Renal cortex interstitium (tissue), 11 donors: ENCODE measurements around the gene SEC22C. TPM values are rescaled to one million over a fixed set of nuclear protein-coding genes. Genes with fewer than 3 reads are reported as not detected.
"Not testable (repeated sequence)": the region's sequence is repeated elsewhere in the genome, so short reads cannot be mapped to it uniquely, and the experiment has no call there.

Experiments
- DNase-seq, 11 donors: peaks; one replicate each; pipeline ENCODE4 v3.0.0-alpha.2; 2013; ENCODE audit warnings: low read depth in 9 of 11, low spot score in 4 of 11; ENCODE audit errors: extremely low read depth in 1 of 11
- polyA plus RNA-seq, 3 donors: library from polyadenylated mRNA; unstranded; fragments of 120-200 nt; gene quantifications; one replicate each; pipeline ENCODE4 v1.2.1, GENCODE V29; 2013; ENCODE audit not compliant: insufficient read length in 3 of 3

Gene SEC22C
- polyA plus RNA-seq, 3 donors: 41.8 to 47.5 (median 45.2) TPM

DNA sequence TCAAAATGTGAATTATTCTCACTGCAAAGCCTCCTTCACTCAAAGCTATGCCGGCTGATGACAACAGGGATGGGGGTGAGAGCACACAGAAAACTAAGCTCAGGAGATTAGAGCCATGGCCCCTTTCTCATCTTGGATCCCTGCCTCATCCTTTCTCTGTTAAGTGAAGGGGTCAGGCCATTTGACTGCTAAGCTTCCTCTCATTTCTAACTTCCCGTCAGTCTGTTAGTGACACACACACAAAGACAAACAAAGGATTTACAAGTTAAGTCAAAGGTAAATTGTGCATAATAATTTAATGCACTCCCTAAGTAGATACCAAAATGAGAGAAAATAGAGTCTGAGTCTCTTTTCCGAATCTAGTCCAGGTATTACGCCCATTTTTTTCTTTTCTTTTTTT lies 10.0 kb upstream of the SEC22C start:
- no peak for DNase-seq

DNA sequence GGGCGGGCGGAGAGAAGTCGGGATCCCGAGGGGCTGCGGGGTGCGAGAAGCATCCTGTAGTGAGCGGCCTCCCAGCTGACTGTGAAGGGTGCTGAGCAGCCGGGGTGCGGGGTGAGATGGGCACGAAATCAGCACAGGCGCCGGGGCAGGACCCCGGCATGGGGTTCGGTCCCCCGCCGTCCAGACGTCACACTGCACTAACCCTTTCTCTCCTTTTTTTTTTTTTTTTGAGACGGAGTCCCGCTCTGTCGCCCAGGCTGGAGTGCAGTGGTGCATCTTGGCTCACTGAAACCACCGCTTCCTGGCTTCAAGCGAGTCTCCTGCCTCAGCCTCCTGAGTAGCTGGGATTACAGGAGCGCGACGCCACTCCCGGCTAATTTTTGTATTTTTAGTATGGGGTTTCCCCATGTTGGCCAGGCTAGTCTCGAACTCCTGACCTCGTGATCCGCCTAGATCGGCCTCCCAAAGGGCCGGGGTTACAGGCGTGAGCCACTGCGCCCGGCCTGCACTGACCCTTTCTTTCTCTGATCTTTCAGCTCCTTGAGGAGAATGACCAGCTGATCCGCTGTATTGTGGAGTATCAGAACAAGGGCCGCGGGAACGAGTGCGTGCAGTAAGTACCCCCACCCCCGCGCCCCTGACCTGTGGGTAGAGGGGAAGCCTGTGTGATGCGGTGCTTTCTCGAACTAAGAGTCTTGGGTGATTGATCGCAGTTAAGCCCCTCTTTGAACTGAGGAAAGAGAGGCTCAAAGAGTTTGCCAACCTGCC lies 9.4 kb upstream of the SEC22C start:
- DNase-seq: no peak

DNA sequence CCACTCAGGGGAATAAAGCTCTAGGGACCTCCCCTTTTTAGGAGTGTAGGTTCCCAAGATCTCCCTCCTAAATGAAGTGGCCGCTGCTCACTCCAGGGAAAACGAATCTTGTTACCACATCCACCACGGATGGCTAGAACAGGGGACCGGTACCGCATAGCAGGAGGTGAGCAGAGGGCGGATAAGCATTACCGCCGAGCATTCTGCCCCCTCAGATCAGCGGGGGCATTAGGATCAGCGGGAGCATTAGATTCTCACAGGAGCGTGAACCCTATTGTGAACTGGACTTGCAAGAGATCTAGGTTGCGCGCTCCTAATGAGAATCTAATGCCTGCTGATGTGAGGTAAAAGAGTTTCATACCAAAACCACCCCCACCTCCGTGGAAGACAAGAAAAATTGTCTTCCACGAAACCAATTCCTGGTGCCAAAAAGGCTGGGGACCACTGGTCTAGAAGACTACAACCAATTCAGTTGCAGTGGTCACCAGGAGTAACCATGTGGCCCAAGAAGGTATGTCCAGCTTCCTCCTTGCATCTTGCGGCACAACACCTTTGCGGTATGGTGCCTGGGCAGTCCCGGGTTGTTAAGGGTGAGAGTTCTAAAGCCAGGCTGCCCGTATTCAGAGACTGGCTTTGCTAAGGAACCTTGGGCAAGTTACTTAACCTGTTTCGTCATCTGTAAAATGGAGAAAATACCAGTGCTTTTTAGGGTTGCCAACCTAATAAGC lies 7.8 kb upstream of the SEC22C start:
- no peak for DNase-seq

DNA sequence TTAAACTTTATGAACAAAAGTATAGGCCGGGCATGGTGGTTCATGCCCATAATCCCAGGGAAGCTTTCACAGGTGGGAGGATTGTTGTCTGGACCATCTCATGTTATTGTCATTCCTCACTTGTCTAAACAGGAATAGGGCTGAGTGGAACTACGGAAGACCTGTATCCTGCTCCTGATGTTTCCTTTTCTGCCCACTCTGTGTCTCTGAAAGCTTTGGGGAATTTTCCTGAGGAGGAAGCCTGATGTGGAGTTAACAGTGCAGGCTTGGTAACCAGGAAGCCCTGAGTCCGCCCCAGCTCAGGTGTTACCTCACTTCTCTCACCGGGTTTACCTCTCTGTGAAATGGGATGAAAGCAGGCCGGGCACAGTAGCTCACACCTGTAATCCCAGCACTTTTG lies 6.9 kb upstream of the SEC22C start:
- DNase-seq: no peak

DNA sequence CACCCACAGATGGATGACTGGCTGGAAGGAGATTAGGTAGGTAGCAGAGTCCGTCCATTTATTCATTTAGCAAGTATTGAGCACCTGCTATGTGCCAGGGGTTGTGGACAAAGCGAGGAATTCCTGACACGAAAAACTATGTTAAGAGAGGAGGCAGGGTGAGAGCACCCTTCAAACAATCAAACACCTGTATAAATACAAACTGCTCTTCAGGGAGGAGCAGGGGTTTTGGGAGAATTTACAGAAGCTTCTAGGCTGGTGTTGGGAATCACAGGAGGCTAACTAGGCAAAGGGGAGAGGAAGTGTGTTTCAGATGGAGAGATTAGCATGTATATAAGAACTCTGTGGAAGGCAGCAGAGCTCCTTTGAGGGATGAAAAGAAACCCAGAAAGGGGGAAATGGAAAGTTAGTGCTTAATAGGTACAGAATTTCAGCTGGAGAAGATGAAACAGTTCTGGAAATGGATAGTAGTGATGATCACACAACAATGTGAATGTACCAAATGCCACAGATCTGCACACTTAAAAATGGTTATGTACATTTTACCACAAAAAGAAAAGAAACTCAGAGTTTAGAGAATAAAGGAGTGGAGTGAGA lies 805 bp upstream of the SEC22C start:
- no peak for DNase-seq

DNA sequence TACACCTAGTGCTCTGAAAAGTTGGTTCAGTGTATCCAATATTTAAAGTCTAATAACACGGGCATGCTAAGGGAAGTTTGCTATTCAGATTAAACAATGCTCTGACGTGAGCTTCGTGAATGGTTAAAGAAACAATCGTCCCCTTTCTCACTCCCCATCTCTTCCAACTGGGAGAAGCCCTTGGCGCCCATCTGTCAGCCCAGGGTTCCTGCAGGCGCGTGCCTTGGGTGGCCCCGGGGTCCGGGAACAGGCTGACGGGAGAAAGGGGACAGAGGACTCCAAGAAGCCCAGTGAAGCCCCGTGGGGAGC lies 413 bp downstream of the SEC22C start:
- DNase-seq: no peak

DNA sequence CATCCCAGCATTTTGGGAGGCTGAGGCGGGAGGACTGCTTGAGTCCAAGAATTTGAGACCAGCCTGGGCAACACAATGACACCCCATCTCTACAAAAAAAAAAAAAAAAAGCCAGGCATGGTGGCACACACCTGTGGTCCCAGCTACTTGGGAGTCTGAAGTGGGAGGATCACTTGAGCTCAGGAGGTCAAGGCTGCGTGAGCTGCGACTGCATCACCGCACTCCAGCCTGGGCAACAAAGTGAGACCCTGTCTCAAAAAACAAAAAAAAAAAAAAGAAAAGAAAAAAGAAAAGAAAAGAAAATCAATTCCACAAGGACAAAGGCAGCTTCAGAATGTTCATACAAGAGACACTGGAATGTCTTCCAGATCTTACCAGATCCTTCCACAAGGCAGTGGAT lies 2.4 kb downstream of the SEC22C start:
- not testable (repeated sequence) for DNase-seq

DNA sequence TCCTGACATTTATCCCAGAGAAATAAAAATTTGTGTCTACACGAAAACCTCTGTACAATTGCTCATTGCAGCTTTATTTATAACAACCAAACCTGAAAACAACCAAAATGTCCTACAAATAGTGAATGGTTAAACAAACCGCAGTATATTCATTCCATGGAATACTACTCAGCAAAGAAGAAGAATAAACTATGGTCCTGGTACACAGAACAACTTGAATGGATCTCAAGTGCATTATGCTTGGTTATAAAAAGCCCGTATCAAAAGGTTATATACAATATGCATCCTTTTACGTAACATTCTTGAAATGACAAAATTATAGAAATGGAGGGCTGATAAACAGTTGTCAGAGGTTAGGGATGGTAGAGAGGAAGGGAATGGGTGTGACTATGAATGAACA lies 3.7 kb downstream of the SEC22C start:
- no peak for DNase-seq

DNA sequence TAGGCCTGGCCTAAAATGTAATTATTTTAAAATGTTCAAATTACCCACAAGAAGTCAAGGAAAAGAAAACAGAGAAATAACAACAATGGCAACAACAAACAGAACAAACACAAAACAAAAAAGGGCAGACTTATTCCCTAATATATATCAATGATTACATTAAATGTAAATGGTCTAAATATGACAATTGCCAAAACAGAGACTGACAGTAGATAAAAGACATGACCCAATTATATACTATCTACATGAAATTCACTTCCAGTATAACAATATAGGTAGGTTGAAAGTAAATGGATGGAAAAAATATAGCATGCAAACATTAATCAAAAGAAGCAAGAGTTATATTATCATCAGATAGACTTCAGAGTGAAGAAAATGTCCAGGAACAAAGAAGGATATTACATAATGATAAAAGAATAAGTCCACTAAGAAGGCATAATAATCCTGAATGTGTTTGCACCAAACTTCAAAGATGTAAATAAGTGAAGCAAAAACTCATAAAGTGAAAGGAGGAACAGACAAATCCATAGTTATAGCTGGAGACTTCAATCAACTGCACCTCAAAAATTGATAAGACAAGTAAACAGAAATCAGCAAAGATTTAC lies 6.5 kb downstream of the SEC22C start:
- DNase-seq: no peak

DNA sequence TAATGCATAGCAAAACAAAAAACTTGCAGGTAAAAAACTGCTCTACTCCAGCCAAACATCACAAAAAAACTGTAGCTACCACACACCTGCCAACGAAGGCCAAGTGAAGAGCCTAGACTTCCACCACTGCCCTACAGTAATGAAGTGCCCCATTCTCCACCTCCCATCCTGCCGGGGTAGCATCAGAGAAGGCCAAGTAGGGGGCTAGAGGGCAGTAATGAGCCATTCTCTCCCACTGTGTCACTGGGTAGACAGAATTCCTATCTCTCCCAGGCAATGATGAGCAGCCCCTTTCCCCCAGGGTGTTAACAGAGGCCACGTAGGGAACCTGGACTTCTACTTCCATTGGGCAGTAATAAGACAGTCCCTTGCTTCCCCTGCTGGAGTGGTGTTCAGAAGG lies 9.5 kb downstream of the SEC22C start:
- no peak for DNase-seq

DNA sequence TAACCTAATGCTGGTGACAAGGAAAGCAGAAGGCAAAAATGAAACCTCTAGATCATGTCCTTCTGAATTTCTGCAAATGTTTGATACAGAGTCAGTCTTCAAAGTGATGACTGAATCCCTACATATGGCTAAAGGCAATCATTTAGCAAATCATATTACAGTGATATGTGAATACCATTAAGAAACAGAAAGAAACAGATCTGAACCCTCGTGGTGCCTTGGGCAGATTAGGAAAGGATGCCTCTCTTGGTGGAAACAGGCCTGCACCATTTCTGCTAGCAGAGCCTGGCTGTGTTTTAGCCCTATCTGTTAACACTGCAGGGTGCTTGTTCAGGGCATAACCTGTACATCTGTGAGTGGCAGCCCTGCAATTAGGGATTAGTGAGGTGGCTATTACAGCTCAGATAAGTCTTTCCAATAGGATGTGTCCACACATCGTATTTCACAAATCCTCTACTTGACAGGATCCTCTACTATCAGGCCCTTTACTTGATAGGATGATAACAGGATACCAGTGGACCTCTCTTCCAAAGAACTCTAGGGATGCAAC lies 12.1 kb downstream of the SEC22C start:
- no peak for DNase-seq

DNA sequence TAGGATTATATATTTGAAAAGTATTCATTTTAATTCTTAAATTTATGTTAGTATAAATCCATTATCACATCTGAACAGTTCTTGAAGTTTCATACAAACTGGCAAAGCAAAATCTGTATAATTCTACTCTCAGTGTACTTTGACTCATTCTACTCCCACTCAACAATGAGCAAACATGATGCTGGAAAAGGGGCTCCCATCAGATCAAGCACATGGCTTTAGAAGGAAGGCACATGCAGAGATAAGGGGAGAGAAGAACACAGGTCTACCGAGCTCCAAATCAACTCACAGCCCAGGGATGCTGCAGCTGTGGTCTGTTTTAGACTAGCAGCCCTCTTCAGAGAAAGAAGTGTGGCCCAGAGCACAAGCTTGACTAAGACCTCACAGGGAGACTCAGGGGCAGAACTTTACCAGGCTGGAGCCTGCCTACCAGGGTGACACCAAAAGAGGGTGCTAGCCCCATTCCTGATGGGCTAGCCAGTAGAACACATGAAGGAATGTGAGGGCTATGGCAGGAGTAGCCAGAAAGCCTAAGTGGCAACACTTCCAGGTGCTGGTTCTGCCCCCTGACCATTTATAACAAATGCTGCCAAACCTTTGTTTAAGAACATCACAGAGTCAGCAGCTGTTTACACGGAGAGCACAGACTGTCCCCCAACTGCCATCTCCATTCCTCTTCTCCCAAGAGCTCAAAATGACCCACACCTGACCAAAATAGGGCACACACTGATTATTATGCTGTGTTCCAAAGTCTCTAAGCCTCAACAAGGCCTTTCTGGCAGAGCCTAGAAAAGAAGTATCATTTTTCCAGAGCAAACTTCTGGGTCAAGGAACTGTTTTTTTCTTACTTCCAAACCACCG lies 19.5 kb downstream of the SEC22C start:
- DNase-seq: no peak

DNA sequence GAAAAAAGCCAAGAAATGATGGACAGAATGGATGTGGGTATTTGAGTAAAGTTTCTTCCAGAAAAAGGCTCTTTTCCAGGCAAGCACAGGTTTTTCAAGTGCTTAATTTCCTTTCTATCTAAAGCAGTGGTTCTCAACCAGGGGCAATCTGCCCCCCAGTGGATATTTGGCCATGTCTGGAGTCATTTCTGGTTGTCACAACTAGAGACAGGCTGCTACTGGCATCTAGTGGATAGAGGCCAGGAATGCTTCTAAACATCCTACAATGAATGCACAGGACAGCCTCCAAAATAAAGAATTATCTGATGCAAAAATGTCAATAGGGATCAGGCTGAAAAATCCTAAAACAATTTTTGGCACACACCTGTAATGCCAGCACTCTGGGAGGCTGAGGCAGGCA lies 23.9 kb downstream of the SEC22C start:
- DNase-seq: no peak

DNA sequence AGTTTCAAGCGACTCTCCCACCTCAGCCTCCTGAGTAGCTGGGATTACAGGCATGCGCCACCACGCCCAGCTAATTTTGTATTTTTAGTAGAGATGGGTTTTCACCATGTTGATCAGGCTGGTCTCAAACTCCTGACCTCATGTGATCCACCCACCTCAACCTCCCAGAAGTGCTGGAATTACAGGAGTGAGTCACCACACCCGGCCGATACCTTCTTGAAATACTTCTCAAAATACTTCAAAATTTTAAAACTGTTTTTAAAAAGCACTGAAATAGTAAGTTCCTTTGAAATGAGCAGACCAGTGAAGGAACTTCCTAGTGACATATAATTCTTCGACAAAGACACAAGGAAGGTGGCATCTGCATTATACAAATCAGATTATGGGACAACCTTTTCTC lies 24.9 kb downstream of the SEC22C start:
- not testable (repeated sequence) for DNase-seq

DNA sequence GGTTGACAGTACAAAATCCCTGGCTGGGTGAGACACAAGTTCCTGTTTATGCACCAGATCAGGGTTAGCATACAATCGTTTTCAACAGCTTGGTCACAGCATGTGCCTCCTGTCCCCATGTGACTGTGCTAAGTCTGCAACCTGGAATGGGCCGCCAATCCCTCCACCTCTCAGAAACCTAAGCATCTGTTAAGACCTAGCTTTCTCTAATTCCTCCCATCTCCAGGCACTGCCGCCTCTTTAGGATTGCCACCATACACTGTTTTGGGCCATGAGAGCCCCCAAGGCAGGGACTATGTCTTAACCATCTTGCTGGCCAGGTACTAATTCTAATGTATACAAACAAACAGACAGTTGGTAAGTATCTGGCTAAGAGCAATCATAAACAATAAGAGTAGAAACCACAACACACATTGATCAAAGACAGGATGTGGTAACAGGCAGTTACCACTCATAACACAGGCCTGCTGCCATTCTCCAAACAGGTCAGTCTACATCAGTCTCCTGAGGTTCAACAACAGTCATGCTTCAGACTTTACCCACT lies 25.6 kb downstream of the SEC22C start:
- DNase-seq: no peak

DNA sequence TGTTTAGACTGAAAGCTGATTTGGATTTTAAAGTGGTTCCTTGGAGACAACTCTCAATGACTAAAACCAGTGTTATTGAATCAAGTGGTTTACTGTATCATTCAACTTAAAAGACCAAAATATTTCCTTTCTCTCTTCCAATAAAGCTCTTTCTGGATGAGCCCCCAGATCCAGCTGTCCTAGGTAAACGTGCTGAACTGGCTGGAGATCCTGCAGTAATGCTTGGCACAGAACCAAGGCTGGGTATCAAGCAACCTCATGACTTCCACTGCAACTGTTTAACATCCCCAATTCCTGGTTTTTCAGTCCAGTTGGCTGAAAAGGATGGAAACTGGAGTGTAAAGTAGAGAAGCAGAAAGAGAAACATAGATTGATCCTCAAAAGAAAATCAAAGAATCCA lies 28.9 kb downstream of the SEC22C start:
- DNase-seq: no peak

DNA sequence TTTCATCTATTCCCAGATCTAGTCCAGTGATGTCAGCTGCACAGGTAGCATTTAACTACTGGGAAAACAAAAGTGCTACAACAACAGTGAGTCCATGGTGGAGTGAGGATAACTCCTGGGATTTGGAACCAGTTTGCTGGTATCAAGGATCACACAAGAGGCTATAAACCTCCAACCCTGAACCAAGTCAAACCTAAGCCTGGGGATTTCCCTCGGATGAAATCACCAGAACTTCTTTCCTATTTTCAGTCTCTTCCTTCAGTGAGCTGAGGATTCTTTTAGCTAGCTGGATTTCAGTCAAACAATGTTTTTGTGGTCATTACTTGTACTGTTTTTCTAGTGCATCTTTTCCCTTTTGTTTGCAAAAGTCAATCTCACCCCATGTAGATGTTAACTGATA lies 31.5 kb downstream of the SEC22C start:
- no peak for DNase-seq

DNA sequence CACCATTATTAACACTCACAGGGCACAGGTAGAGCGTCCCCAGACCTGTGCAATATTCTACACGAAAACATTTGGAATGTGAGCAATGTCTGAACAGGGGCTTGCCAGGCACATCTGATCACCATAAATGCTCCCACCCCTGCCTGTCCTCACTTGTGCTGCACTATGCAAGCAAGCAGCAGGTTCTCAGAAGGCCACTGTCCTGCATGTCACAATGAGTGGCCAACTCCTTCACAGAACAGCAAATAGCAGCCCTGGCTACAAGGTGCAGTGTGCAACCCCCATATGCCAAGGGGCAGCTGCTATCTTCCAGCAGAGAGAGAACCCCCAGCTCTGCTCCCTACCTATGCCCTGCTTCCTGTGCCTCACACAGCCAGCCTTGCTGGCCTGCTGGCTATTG lies 32.6 kb downstream of the SEC22C start:
- DNase-seq: no peak
